ENCODE measurements around the gene CASP1.

GRCh38 chr11:105042178-105042577, 7.2 kb upstream of the CASP1 start:
- TF ChIP-seq TAF1 (IDR thresholded peaks at IDR 0.05; ENCODE audit: low read depth, low read length) (no peak), POLR2AphosphoS5 (IDR thresholded peaks at IDR 0.05; ENCODE audit: low read depth, low read length) (no peak), POLR2A (IDR thresholded peaks at IDR 0.05; ENCODE audit: low read depth, low read length) (no peak), PAX5 (IDR thresholded peaks at IDR 0.05; ENCODE audit: insufficient read depth, low read length, severe bottlenecking) (no peak), SPI1 (IDR thresholded peaks at IDR 0.05; ENCODE audit: low read depth, low read length) (no peak)

Measured in GM12891 (cell line).